Type B pancreatic cell (in vitro differentiated cells): ENCODE results near the gene MKRN2. TPM values are rescaled to one million over a fixed set of nuclear protein-coding genes. Genes with fewer than 3 reads are reported as not detected.

ENCODE experiments used
- DNase-seq: peaks from one replicate; pipeline ENCODE4 v3.0.0; 2021; ENCODE audit warnings: mixed read lengths; ENCODE audit not compliant: unreplicated experiment; ENCODE audit errors: extremely low spot score
- H3K27ac Mint-ChIP-seq: 2 replicates; pipeline ENCODE4 v1.8.0; 2021; ENCODE audit warnings: mild to moderate bottlenecking, mixed read lengths
- H3K27me3 Mint-ChIP-seq: 2 replicates; pipeline ENCODE4 v1.8.0; 2021; ENCODE audit warnings: mixed read lengths
- H3K36me3 Mint-ChIP-seq: 2 replicates; pipeline ENCODE4 v1.8.0; 2021; ENCODE audit warnings: mixed read lengths
- H3K4me1 Mint-ChIP-seq: one replicate; pipeline ENCODE4 v1.8.0; 2021; ENCODE audit warnings: mixed read lengths; ENCODE audit not compliant: unreplicated experiment
- H3K4me3 Mint-ChIP-seq: 2 replicates; pipeline ENCODE4 v1.8.0; 2021; ENCODE audit warnings: mild to moderate bottlenecking, mixed read lengths
- H3K9me3 Mint-ChIP-seq: 2 replicates; pipeline ENCODE4 v1.8.0; 2021; ENCODE audit warnings: mixed read lengths
- total RNA-seq: library from RNA; stranded (reverse); gene quantifications from 2 replicates; pipeline ENCODE4 v1.2.1, GENCODE V29; 2021; ENCODE audit warnings: low replicate concordance
- TF ChIP-seq, protein P1 (sequence below): fragments of 200-600 bp; sonication (generic); conservative IDR thresholded peaks from 2 replicates; pipeline ENCODE4 v1.5.0; 2021; ENCODE audit warnings: antibody characterized with exemption, mild to moderate bottlenecking

Gene MKRN2
- total RNA-seq, 1 donor from 2014 or later: 28.6 TPM

DNA sequence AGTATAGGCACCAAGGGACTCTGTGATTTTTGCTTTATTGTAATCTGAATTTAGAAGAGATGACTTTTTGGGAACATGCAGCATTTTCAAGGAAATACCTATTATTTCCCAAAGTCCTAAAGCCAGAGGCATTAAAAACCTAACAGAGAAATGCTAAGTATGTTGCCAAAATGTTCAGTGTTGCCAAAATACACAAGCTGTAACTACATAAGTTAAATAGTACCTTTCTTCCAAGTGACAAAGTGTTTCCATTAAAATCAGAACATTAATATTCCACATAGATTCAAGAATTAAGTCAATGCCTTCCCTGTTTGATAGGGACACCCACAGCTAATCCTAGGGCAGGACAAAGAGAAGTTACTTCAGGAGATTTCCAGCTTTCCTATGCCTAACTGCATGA, 42.0 kb downstream of the MKRN2 start:
- TF ChIP-seq, protein P1, sequence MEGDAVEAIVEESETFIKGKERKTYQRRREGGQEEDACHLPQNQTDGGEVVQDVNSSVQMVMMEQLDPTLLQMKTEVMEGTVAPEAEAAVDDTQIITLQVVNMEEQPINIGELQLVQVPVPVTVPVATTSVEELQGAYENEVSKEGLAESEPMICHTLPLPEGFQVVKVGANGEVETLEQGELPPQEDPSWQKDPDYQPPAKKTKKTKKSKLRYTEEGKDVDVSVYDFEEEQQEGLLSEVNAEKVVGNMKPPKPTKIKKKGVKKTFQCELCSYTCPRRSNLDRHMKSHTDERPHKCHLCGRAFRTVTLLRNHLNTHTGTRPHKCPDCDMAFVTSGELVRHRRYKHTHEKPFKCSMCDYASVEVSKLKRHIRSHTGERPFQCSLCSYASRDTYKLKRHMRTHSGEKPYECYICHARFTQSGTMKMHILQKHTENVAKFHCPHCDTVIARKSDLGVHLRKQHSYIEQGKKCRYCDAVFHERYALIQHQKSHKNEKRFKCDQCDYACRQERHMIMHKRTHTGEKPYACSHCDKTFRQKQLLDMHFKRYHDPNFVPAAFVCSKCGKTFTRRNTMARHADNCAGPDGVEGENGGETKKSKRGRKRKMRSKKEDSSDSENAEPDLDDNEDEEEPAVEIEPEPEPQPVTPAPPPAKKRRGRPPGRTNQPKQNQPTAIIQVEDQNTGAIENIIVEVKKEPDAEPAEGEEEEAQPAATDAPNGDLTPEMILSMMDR: no peak
- Mint-ChIP-seq H3K4me3 (no peak overlapping the region), H3K36me3 (peaks cover 32% of the 10 kb centered on the region)

DNA sequence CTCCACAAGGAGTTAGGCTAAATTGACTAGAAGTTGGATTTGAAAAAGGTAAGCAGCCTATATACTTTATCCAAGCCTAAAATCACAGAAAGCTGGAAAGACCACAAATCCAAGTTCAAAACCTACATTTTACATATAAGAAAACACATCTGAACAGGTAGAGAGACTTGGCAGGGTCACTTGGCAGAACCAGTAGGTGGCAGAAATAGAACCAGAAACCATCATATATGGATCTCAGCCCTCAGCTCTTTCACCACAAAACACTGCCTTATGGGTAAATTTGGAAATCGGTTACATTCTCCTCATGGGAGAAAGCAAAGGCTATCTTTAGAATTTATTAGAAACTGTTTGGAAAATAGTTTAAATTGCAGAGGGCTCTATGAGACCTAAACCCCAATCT, 44.2 kb downstream of the MKRN2 start:
- H3K4me1 Mint-ChIP-seq: no peaks in the 10 kb centered on the region
- H3K27me3 Mint-ChIP-seq: no peaks in the 10 kb centered on the region
- TF ChIP-seq, protein P1: peak; percentile 18
- DNase-seq: no peak
- no peaks in the 10 kb centered on the region for H3K9me3 Mint-ChIP-seq
- H3K4me3 Mint-ChIP-seq: no peak overlapping the region
- H3K27ac Mint-ChIP-seq: no peak overlapping the region
- peaks cover 22% of the 10 kb centered on the region for H3K36me3 Mint-ChIP-seq

More for the DNA sequence above, 42.0 kb downstream of the MKRN2 start:
- Mint-ChIP-seq H3K4me1 (no peaks in the 10 kb centered on the region), H3K27ac (no peak overlapping the region), H3K27me3 (no peaks in the 10 kb centered on the region), H3K9me3 (no peaks in the 10 kb centered on the region)
- no peak for DNase-seq

- H3K27me3 Mint-ChIP-seq: no peaks in the 10 kb centered on the region
- H3K9me3 Mint-ChIP-seq: no peaks in the 10 kb centered on the region
- no peak overlapping the region for H3K4me3 Mint-ChIP-seq
- H3K4me1 Mint-ChIP-seq: no peaks in the 10 kb centered on the region
- DNase-seq: no peak
- H3K27ac Mint-ChIP-seq: no peak overlapping the region
- peaks cover 31% of the 10 kb centered on the region for H3K36me3 Mint-ChIP-seq
- TF ChIP-seq, protein P1: no peak
Measured at GRCh38 chr3:12603969-12604368, 47.1 kb downstream of the MKRN2 start.

- Mint-ChIP-seq H3K9me3 (no peaks in the 10 kb centered on the region), H3K27me3 (no peaks in the 10 kb centered on the region), H3K36me3 (peaks cover 26% of the 10 kb centered on the region), H3K4me1 (peaks cover under 1% of the 10 kb centered on the region), H3K4me3 (no peak overlapping the region), H3K27ac (no peak overlapping the region)
- TF ChIP-seq, protein P1: no peak
- no peak for DNase-seq
Measured at GRCh38 chr3:12608376-12608775, 51.5 kb downstream of the MKRN2 start.

- H3K27ac Mint-ChIP-seq: no peak overlapping the region
- peaks cover 20% of the 10 kb centered on the region for H3K36me3 Mint-ChIP-seq
- no peak for DNase-seq
- TF ChIP-seq, protein P1: no peak
- no peaks in the 10 kb centered on the region for H3K9me3 Mint-ChIP-seq
- peaks cover 6% of the 10 kb centered on the region for H3K4me1 Mint-ChIP-seq
- H3K27me3 Mint-ChIP-seq: no peaks in the 10 kb centered on the region
- no peak overlapping the region for H3K4me3 Mint-ChIP-seq
Measured at GRCh38 chr3:12611117-12611516, 54.2 kb downstream of the MKRN2 start.
